KG1 (cell line): ENCODE results near the gene MYOF.
A peak's percentile ranks its signal among the peaks of the same experiment; 100 is the strongest.

Experiments
- DNase-seq: peaks from one replicate; lab custom pipeline; 2025; lab: John Stamatoyannopoulos, UW

MYOF gene

GRCh38 chr10:93482145-93482834 is at the start of gene MYOF:
Gene MYOF, minus strand, starts transcription at chr10:93482334. Its CDS starts 140 bp downstream, at chr10:93482194.
- peak; percentile 61 for DNase-seq

- no peak for DNase-seq
Observed at GRCh38 chr10:93518531-93518930, 36.4 kb upstream of the MYOF start.

- no peak for DNase-seq
Observed at GRCh38 chr10:93516006-93516380, 33.9 kb upstream of the MYOF start.

GRCh38 chr10:93515071-93516005 is 33.2 kb upstream of the MYOF start:
- DNase-seq: no peak

- DNase-seq: no peak
Observed at GRCh38 chr10:93514521-93514920, 32.4 kb upstream of the MYOF start.

- DNase-seq: no peak
Observed at GRCh38 chr10:93513091-93513490, 31.0 kb upstream of the MYOF start.

GRCh38 chr10:93512565-93512964 is 30.4 kb upstream of the MYOF start:
- DNase-seq: no peak

GRCh38 chr10:93509816-93510215 is 27.7 kb upstream of the MYOF start:
- no peak for DNase-seq

GRCh38 chr10:93505075-93505474 is 22.9 kb upstream of the MYOF start:
- DNase-seq: no peak

GRCh38 chr10:93503075-93503474 is 20.9 kb upstream of the MYOF start:
- DNase-seq: no peak

- no peak for DNase-seq
Observed at GRCh38 chr10:93501650-93502049, 19.5 kb upstream of the MYOF start.

GRCh38 chr10:93498166-93498565 is 16.0 kb upstream of the MYOF start:
- DNase-seq: no peak

- peak; percentile 88 for DNase-seq
Observed at GRCh38 chr10:93496322-93497041, 14.3 kb upstream of the MYOF start, which contains the start of gene CEP55. Gene CEP55, plus strand, starts transcription at chr10:93496612. Its CDS starts 3,440 bp downstream, at chr10:93500052.

GRCh38 chr10:93495654-93496321 is 13.7 kb upstream of the MYOF start:
- DNase-seq: no peak

GRCh38 chr10:93494494-93494893 is 12.4 kb upstream of the MYOF start:
- no peak for DNase-seq

GRCh38 chr10:93493162-93493561 is 11.0 kb upstream of the MYOF start:
- no peak for DNase-seq

- DNase-seq: no peak
Observed at GRCh38 chr10:93491602-93492121, 9.5 kb upstream of the MYOF start.

- DNase-seq: no peak
Observed at GRCh38 chr10:93488956-93489528, 6.9 kb upstream of the MYOF start.

- DNase-seq: no peak
Observed at GRCh38 chr10:93485690-93486089, 3.6 kb upstream of the MYOF start.

GRCh38 chr10:93481637-93482144 is 443 bp downstream of the MYOF start:
- no peak for DNase-seq

- no peak for DNase-seq
Observed at GRCh38 chr10:93478873-93479272, 3.3 kb downstream of the MYOF start.
